Caco-2 (cell line): ENCODE results near the gene EPGN. TPM values are rescaled to one million over a fixed set of nuclear protein-coding genes. Genes with fewer than 3 reads are reported as not detected.

ENCODE experiments used
- Bru-seq: library from RNA; stranded (reverse); fragments of 400-500 nt; gene quantifications from one replicate; lab custom pipeline; 2021; lab: Mats Ljungman, UMichigan
- BruChase-seq, 2 experiments: library from RNA; stranded (reverse); fragments of 400-500 nt; gene quantifications; one replicate each; lab custom pipeline; 2021; lab: Mats Ljungman, UMichigan
- BruUV-seq: library from RNA; stranded (reverse); fragments of 400-500 nt; replicated peaks from 2 replicates; lab custom pipeline; 2021; lab: Mats Ljungman, UMichigan
- CTCF ChIA-PET: fragments of 300-600 bp; sonication (Branson Sonifier 250); formaldehyde crosslinking; loops from one replicate; lab custom pipeline; 2022; ENCODE audit warnings: antibody characterized with exemption; lab: Charles Lee
- POLR2A ChIA-PET: fragments of 300-600 bp; sonication (Branson Sonifier 250); formaldehyde crosslinking; loops from one replicate; lab custom pipeline; 2022; ENCODE audit warnings: antibody characterized with exemption; lab: Charles Lee
- DNase-seq, 2 experiments: peaks; one replicate each; pipeline versions ENCODE4 v3.0.0 to v3.0.0-alpha.2; 2020 to 2022
- H3K27me3 ChIP-seq: replicated peaks from 2 replicates; pipeline ENCODE4 v1.6.0; 2011; ENCODE audit warnings: low read length; ENCODE audit not compliant: control insufficient read depth, insufficient read depth
- H3K36me3 ChIP-seq: 2 replicates; pipeline ENCODE4 v1.5.1; 2011; ENCODE audit warnings: low read length; ENCODE audit not compliant: control insufficient read depth, insufficient read depth
- H3K4me1 ChIP-seq: fragments of 250-450 bp; sonication (Bioruptor Pico); 2 replicates; pipeline ENCODE4 v1.5.1; 2020; ENCODE audit warnings: mild to moderate bottlenecking
- H3K4me3 ChIP-seq: 2 replicates; pipeline ENCODE4 v1.5.1; 2011; ENCODE audit warnings: low read depth, mild to moderate bottlenecking, control low read depth, low read length
- H3K9me3 ChIP-seq: fragments of 250-450 bp; sonication (Bioruptor Pico); 2 replicates; pipeline ENCODE4 v1.5.1; 2020; ENCODE audit warnings: mild to moderate bottlenecking, moderate library complexity
- H3K27ac Mint-ChIP-seq: one replicate; pipeline ENCODE4 v1.8.0; 2022; ENCODE audit warnings: mixed read lengths; ENCODE audit not compliant: unreplicated experiment
- H3K27me3 Mint-ChIP-seq: one replicate; pipeline ENCODE4 v1.8.0; 2022; ENCODE audit warnings: mixed read lengths; ENCODE audit not compliant: insufficient read depth, unreplicated experiment
- H3K36me3 Mint-ChIP-seq: one replicate; pipeline ENCODE4 v1.8.0; 2022; ENCODE audit warnings: mild to moderate bottlenecking, mixed read lengths; ENCODE audit not compliant: insufficient read depth, unreplicated experiment
- H3K4me1 Mint-ChIP-seq: one replicate; pipeline ENCODE4 v1.8.0; 2022; ENCODE audit warnings: low read depth, mixed read lengths; ENCODE audit not compliant: unreplicated experiment
- H3K4me3 Mint-ChIP-seq: one replicate; pipeline ENCODE4 v1.8.0; 2022; ENCODE audit warnings: mild to moderate bottlenecking, moderate library complexity, mixed read lengths; ENCODE audit not compliant: unreplicated experiment
- H3K9me3 Mint-ChIP-seq: one replicate; pipeline ENCODE4 v1.8.0; 2022; ENCODE audit warnings: mixed read lengths; ENCODE audit not compliant: unreplicated experiment
- CTCF ChIP-seq, 2 experiments: fragments of 200-600 bp in 1 of 2; IDR thresholded peaks; 1 replicate in 1 of 2; 2 replicates in 1 of 2; pipeline versions ENCODE4 v1.5.1 to v1.8.0; 2011 to 2022; ENCODE audit warnings: antibody characterized with exemption in 1 of 2, control low read depth in 1 of 2, inconsistent platforms in 1 of 2, low read depth in 1 of 2, low read length in 1 of 2, mild to moderate bottlenecking in 1 of 2, moderate library complexity in 1 of 2; ENCODE audit not compliant: insufficient read depth in 1 of 2, severe bottlenecking in 1 of 2, unreplicated experiment in 1 of 2
- intact Hi-C: fragments of 100-400 bp; cut with micrococcal nuclease; formaldehyde crosslinking; loops from one replicate; pipeline ENCODE4 v1.10.0; 2022; ENCODE audit not compliant: unreplicated experiment
- long read RNA-seq: library from polyadenylated mRNA; stranded (forward); transcript quantifications from one replicate; pipeline ENCODE4 v2.0.0, GENCODE V29; 2022
- total RNA-seq: library from RNA; stranded (reverse); gene quantifications from 2 replicates; pipeline ENCODE4 v1.2.3, GENCODE V29; 2022

Gene EPGN
- total RNA-seq, result not detected in 2 replicates
- Bru-seq, nascent RNA, result percentile 27 among the genes with signal in this experiment
- BruChase-seq, experiment 1, labeled RNA remaining after a 2-hour chase, result percentile 32 among the genes with signal in this experiment
- percentile 23 among the genes with signal in this experiment for BruChase-seq, experiment 2, labeled RNA remaining after a 6-hour chase
- long read RNA-seq, result 0 reads

GRCh38 chr4:74308215-74308614, at the start of gene EPGN:
EPGN (plus strand) TSS chr4:74308470; CDS start chr4:74308534, 64 bp downstream.
- H3K9me3 ChIP-seq, result no peaks in the 10 kb centered on the region
- no peak for DNase-seq
- Mint-ChIP-seq H3K27me3 (no peaks in the 10 kb centered on the region), H3K4me3 (no peak within 1 kb of the TSS), H3K27ac (no peak within 1 kb of the TSS), H3K4me1 (no peaks in the 10 kb centered on the region), H3K36me3 (no peaks in the 10 kb centered on the region), H3K9me3 (no peaks in the 10 kb centered on the region)
- no peak for TF ChIP-seq CTCF (IDR thresholded peaks at IDR 0.05; ENCODE audit: insufficient read depth in 1 of 2, low read depth in 1 of 2, low read length in 1 of 2, severe bottlenecking in 1 of 2, unreplicated experiment in 1 of 2)
- no TSS peak for BruUV-seq
- H3K4me3 ChIP-seq, result no peak within 1 kb of the TSS
- H3K4me1 ChIP-seq, result peaks cover 7% of the 10 kb centered on the region; the same call in 1 of the 2 replicates
- H3K36me3 ChIP-seq, result no peaks in the 10 kb centered on the region
- POLR2A ChIA-PET, result no interaction called here
- intact Hi-C loops, result no loop called here
- no peaks in the 10 kb centered on the region for H3K27me3 ChIP-seq
- CTCF ChIA-PET, result no interaction called here

- no peaks in the 10 kb centered on the region for H3K9me3 Mint-ChIP-seq
Measured at GRCh38 chr4:74258963-74259362, 49.3 kb upstream of the EPGN start.

GRCh38 chr4:74260036-74260435, 48.2 kb upstream of the EPGN start:
- Histone ChIP-seq H3K4me1 (no peaks in the 10 kb centered on the region), H3K27me3 (no peaks in the 10 kb centered on the region), H3K4me3 (no peak overlapping the region), H3K9me3 (no peaks in the 10 kb centered on the region), H3K36me3 (no peaks in the 10 kb centered on the region)
- POLR2A ChIA-PET, result no interaction called here
- H3K27ac Mint-ChIP-seq, result no peak overlapping the region
- BruUV-seq, result no TSS peak
- H3K9me3 Mint-ChIP-seq, result no peaks in the 10 kb centered on the region
- no peaks in the 10 kb centered on the region for H3K36me3 Mint-ChIP-seq
- intact Hi-C loops, result no loop called here
- no peak for DNase-seq
- TF ChIP-seq CTCF (IDR thresholded peaks at IDR 0.05; ENCODE audit: insufficient read depth in 1 of 2, low read depth in 1 of 2, low read length in 1 of 2, severe bottlenecking in 1 of 2, unreplicated experiment in 1 of 2), result no peak
- H3K4me3 Mint-ChIP-seq, result no peak overlapping the region
- H3K27me3 Mint-ChIP-seq, result peaks cover 2% of the 10 kb centered on the region
- CTCF ChIA-PET, result no interaction called here
- no peaks in the 10 kb centered on the region for H3K4me1 Mint-ChIP-seq

More at GRCh38 chr4:74258963-74259362, 49.3 kb upstream of the EPGN start:
- Mint-ChIP-seq H3K4me1 (no peaks in the 10 kb centered on the region), H3K4me3 (no peak overlapping the region), H3K27me3 (peaks cover 2% of the 10 kb centered on the region), H3K36me3 (no peaks in the 10 kb centered on the region), H3K27ac (no peak overlapping the region)
- Histone ChIP-seq H3K4me3 (no peak overlapping the region), H3K27me3 (no peaks in the 10 kb centered on the region), H3K36me3 (no peaks in the 10 kb centered on the region), H3K4me1 (no peaks in the 10 kb centered on the region), H3K9me3 (no peaks in the 10 kb centered on the region; the same call in 1 of the 2 replicates)
- DNase-seq, result no peak
- ChIA-PET CTCF (no interaction called here), POLR2A (no interaction called here)
- intact Hi-C loops, result no loop called here
- TF ChIP-seq CTCF (IDR thresholded peaks at IDR 0.05; ENCODE audit: insufficient read depth in 1 of 2, low read depth in 1 of 2, low read length in 1 of 2, severe bottlenecking in 1 of 2, unreplicated experiment in 1 of 2), result no peak
- BruUV-seq, result no TSS peak
